GM12865 (cell line): Measurements from ENCODE around the gene MAPK8.

Experiments
- DNase-seq: peaks from one replicate; pipeline ENCODE4 v3.0.0; 2010; ENCODE audit warnings: low read depth
- H3K4me3 ChIP-seq: 2 replicates; pipeline ENCODE4 v1.5.1; 2011; ENCODE audit warnings: mild to moderate bottlenecking, low read depth, low read length, control low read depth
- TF ChIP-seq, protein P1 (sequence below): IDR thresholded peaks from 2 replicates; pipeline ENCODE4 v1.5.1; 2011; ENCODE audit warnings: low read length, control low read depth, low read depth, inconsistent platforms; ENCODE audit not compliant: insufficient read depth; ENCODE audit errors: missing control alignments

The MAPK8 gene

DNA sequence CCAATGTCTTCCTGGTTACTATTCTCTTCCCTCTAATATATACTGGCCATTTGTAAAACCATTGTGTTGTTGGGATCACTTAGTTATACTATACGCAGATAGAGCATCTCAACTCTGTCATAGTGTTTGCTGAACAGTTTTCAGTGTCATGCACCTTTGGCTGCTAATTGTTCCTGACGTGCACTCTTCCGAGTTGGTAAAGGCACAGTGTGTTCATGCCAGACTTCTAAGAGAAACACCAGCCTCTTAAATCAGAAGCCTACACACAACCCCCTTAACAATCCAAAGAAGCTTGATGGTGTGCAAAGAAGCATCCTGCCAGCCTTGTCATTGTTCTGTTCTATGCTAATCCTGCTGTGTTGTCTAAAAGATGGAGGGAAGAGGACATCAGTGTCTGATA is 131.1 kb downstream of the MAPK8 start:
- TF ChIP-seq, protein P1, sequence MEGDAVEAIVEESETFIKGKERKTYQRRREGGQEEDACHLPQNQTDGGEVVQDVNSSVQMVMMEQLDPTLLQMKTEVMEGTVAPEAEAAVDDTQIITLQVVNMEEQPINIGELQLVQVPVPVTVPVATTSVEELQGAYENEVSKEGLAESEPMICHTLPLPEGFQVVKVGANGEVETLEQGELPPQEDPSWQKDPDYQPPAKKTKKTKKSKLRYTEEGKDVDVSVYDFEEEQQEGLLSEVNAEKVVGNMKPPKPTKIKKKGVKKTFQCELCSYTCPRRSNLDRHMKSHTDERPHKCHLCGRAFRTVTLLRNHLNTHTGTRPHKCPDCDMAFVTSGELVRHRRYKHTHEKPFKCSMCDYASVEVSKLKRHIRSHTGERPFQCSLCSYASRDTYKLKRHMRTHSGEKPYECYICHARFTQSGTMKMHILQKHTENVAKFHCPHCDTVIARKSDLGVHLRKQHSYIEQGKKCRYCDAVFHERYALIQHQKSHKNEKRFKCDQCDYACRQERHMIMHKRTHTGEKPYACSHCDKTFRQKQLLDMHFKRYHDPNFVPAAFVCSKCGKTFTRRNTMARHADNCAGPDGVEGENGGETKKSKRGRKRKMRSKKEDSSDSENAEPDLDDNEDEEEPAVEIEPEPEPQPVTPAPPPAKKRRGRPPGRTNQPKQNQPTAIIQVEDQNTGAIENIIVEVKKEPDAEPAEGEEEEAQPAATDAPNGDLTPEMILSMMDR, result no peak
- no peak for DNase-seq
- no peak overlapping the region for H3K4me3 ChIP-seq

DNA sequence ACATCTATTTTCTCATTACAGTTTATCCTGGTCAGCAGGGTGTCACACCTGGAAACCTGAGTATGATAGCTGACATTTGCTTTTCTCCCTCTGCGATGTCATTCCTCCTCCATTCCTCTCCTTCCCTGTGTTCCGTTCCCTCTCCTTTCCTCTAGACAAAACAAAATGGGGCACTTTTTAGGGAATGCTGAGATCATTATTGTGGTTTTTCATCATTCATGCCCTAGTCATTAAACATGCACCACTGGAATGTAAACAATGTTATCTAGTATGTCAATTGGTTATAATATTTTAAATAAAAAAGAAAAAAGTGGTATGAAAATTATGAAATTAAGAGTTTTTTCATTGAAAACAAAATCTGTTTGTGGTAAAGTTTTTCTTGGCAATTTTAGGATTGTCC is 132.6 kb downstream of the MAPK8 start:
- TF ChIP-seq, protein P1, result no peak
- no peak for DNase-seq
- no peak overlapping the region for H3K4me3 ChIP-seq

DNA sequence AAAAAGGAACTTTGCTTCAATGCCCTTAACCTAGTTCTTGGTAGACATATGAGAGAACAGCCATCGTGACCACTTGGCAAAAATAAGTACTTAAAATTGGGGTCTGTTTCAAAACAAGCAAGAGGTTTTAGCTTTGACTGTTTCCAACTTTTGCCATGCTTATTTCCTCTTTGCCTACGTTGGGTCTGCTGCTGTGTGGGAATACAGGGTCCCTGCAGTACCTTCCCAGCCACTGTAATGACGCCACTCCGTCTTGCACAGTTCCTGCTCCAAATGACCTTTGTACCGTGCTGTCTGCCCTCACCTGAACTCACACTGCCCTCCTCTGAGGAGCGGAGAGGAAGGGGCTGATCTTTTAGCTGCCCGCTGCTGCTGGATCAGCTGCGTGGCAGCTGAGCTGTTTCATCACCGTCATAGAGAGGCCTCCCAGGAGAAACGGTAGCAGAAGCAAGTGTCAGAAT is 133.1 kb downstream of the MAPK8 start:
- no peak overlapping the region for H3K4me3 ChIP-seq
- TF ChIP-seq, protein P1, result no peak
- no peak for DNase-seq

DNA sequence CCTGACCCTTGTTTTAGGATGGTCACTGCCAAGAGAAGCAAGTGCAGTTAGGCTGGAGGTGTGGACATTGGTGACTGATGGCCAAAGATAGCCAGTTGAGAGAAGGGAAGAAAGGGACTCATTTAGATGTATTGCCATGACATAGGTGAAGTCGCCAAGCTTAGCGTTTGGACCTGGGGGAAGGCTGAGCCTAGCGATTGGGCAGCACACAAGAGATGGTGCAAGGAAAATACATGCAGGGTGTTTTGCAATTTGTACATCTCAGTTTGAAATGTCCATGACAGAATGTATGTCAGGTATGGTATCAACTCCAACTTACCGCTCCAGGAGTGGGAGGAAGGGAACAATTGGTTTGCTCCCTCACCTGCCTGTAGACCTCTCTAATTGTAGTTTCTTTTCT is 134.3 kb downstream of the MAPK8 start:
- TF ChIP-seq, protein P1, result no peak
- no peak overlapping the region for H3K4me3 ChIP-seq
- DNase-seq, result no peak

DNA sequence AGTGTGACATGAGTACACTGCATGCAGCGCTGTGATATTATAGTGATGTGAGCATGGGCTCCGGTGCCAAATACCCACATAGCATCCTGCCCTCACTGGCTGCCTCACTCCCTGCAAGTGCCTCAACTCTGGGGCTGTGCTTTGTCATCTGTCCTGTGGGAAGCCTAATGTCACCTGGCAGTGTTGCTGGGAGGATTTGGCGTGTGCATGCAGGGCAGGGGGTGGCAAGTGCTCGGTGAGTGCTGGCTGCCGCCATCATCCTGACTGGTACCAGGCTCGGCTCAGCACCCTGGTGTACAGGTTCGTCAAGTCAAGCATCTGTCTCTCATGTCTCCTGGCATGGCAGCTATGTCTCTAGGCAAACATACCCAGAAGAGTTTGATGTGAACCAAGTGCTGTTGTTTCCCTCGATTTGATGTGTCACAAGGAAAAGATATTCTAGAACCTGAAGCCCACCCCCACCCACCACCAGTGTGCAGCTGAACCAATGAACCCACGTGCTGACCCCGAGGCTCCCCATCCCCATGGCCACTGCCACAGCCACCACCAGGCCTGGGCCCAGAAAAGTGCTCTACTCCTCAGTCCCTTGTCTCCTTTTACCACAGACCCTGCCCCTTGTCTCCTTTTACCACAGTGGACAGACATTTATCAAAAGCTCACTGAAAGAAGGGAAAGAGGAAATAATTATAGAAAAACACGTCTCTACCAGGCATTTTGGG is 135.8 kb downstream of the MAPK8 start:
- TF ChIP-seq, protein P1, result no peak
- H3K4me3 ChIP-seq, result no peak overlapping the region
- no peak for DNase-seq

DNA sequence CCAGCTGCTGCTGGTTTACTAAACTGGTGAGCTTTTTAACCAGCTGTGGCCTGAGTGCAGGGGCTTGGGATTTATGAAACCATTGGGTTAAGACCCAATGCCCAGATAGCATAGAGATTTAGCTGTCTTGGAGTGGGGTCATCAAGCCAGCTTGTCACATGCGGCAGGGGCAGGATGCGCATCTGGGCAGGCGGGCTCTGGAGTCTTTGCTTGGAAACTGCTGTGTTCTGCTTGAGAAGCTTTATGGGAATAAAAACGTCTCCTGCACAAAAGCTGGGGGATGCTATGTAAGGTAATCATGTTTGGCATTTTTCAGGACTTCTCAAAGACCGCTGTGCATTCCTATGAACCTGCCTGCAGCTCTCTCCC is 136.3 kb downstream of the MAPK8 start:
- H3K4me3 ChIP-seq, result no peak overlapping the region
- TF ChIP-seq, protein P1, result no peak

DNA sequence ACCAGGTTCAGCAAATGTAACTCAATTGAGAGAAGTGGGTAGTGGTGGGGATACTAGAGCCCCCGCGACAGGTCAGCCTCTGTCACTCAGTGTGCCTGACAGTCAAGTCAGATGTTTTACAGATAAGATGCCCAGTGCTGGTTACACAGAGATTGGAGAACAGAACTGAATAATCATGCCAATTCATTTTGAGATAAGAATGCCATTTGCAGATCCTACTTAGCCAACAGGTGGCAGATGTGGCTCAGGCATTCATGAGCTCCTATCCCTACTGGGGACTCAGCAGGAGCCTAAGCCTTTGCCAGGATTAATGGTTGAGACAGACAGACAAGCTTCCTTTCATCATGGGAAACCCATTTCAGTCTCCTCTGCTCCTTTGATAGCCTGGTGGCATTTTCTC is 137.8 kb downstream of the MAPK8 start:
- no peak overlapping the region for H3K4me3 ChIP-seq
- TF ChIP-seq, protein P1, result peak; percentile 6
- peak; percentile 15 for DNase-seq

More for the DNA sequence above, 136.3 kb downstream of the MAPK8 start:
- no peak for DNase-seq
